Measurements from ENCODE around the gene BIN2.

- no peak for TF ChIP-seq POLR2A (IDR thresholded peaks at IDR 0.05; ENCODE audit: low read length)
- TF ChIP-seq MAX (IDR thresholded peaks at IDR 0.05), result no peak
- no peak for TF ChIP-seq SMC3 (IDR thresholded peaks at IDR 0.05)
- no peak for TF ChIP-seq RFX5 (IDR thresholded peaks at IDR 0.05)
- no peak for TF ChIP-seq CTCF (IDR thresholded peaks at IDR 0.05)
- no peak for TF ChIP-seq EP300 (IDR thresholded peaks at IDR 0.05)
- no peak for TF ChIP-seq CEBPB (IDR thresholded peaks at IDR 0.05)
- no peak for TF ChIP-seq SREBF2 (IDR thresholded peaks at IDR 0.05)
- TF ChIP-seq CBX8 (IDR thresholded peaks at IDR 0.05), result no peak
Observed at GRCh38 chr12:51234530-51234929, 89.4 kb downstream of the BIN2 start.
